GM12872 (cell line): Measurements from ENCODE around the gene PDCD1.

ENCODE experiments used
- CTCF ChIP-seq: IDR thresholded peaks from 3 replicates; pipeline ENCODE4 v1.5.1; 2011; ENCODE audit warnings: low read depth, mild to moderate bottlenecking, low read length, moderate library complexity; ENCODE audit not compliant: insufficient read depth

Gene PDCD1

GRCh38 chr2:241816431-241817121 is 42.1 kb downstream of the PDCD1 start:
- TF ChIP-seq CTCF: no peak

GRCh38 chr2:241815477-241816430 is 42.9 kb downstream of the PDCD1 start:
- TF ChIP-seq CTCF: no peak

GRCh38 chr2:241814643-241815476 is 43.8 kb downstream of the PDCD1 start:
- no peak for TF ChIP-seq CTCF

GRCh38 chr2:241814393-241814642 is 44.4 kb downstream of the PDCD1 start:
- TF ChIP-seq CTCF: no peak

GRCh38 chr2:241813644-241814392 is 44.9 kb downstream of the PDCD1 start:
- TF ChIP-seq CTCF: no peak

- TF ChIP-seq CTCF: no peak
These were observed 45.7 kb downstream of the PDCD1 start for GRCh38 chr2:241812730-241813643.
